Colon (tissue), 2 donors: ENCODE measurements around the gene DHX57.
"Not testable (repeated sequence)": the region's sequence is repeated elsewhere in the genome, so short reads cannot be mapped to it uniquely, and the experiment has no call there.

ENCODE experiments used
- FAIRE-seq: peaks from 2 replicates; lab custom pipeline; 2012; peaks lifted over from hg19 to GRCh38; lab: Jason Lieb, UNC
- donor health status: control.
- donor health status: control.

The DHX57 gene

DNA sequence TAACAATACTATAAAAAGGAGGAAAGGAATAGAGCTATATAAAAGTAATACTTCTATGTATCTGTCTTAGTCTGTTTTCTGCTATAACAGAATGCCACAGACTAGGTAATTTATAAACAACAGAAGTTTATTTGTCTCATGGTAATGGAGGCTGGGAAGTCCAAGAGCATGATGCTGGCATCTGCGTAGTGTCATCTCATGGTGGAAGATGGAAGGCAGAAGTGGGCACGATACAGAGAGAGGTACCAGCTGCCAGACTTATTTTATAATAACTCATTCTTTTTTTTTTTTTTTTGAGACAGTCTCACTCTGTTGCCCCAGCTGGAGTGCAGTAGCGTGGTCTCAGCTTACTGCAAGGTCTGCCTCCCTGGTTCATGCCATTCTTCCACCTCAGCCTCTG lies 4.3 kb downstream of the DHX57 start:
- no peak for FAIRE-seq

DNA sequence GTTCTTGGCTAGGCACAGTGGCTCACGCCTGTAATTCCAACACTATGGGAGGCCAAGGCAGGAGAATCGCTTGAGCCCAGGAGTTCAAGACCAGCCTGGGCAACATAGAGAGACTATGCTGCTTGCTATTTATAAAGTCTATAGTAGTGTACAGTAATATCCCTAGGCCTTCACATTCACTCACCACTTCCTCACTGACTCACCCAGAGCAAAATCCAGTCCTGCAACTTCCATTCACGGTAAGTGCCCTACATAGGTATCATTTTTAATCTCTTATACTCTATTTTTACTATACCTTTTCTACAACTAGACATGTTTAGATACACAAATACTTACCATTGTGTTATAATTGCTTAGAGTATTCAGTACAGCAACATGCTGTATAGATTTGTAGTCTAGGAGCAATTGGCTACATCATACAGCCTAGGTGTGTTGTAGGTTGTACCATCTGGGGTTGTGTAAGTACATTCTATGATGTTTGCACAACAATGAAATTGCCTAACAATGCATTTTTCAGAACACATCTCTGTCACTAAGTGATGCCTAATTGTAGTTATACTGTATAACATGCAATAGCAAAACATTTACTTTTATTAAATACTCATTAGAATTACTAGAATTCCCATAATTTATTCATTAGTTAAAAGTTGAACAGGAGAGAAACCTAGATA lies 8.8 kb downstream of the DHX57 start:
- no peak for FAIRE-seq

DNA sequence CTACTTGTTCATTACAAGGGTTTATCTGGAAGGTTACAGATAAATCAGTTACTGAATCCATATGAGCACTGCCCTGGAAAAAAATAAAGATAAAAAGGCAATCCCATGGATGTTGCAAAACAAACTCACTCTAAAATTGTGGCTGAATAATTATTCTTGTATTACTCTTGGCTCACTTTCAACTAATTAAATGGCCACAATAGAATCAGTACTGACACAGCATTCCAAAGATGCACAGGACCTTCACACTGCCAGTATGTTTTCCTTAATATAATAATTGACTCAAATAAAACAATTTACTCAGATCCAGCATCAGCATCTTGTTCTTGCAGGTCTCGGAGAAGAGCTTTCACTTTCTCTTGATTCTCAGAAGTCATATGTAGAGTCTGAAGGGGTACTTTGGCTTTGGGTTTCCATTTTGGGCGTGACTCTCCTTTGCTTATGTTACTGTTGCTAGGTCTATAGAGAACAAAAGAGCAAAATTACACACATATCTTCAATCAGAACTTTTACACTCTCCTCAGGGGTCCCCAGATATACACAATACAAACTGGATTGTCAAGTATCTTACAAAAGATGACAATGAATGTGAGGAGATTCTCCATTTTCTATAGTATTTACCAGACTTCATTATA lies 12.6 kb downstream of the DHX57 start:
- FAIRE-seq = no peak

DNA sequence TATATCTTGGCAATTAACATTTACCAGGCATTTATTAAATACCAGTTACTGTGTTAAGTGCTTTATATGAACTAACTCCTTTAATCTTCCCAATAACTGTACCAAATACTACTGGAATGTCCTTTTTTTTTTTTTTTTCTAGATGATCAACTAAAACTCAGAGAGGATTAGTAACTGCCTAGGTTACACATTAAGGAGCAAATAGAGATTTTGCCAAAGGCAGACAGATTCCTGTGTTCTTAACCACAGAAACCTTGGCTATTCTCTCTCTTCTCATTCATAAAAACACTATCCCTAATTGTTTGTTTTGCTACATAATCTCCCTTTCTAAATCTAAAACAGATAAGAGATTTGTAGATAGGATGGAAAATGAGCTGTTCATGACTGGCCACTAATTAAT lies 13.3 kb downstream of the DHX57 start:
- FAIRE-seq = no peak

DNA sequence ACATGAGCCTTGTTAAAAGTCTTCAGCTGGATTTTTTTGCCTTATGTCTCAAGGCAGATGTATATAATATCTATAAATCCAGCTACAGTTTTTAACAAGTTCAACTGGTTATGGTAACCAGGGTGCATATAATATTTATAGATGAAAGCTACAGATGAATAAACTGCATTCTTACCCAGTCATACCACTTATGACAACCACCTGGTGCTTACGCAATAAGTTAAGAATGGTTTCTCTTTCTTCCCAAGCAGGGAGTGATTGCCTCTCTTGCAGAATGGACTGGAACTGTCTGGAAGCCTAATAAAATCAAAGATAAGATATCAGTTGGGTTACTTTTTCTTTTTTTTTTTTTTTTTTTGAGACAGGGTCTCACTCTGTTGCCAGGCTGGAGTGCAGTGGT lies 19.6 kb downstream of the DHX57 start:
- FAIRE-seq = no peak

- FAIRE-seq = no peak
Observed at GRCh38 chr2:38850045-38850444, 25.7 kb downstream of the DHX57 start.

DNA sequence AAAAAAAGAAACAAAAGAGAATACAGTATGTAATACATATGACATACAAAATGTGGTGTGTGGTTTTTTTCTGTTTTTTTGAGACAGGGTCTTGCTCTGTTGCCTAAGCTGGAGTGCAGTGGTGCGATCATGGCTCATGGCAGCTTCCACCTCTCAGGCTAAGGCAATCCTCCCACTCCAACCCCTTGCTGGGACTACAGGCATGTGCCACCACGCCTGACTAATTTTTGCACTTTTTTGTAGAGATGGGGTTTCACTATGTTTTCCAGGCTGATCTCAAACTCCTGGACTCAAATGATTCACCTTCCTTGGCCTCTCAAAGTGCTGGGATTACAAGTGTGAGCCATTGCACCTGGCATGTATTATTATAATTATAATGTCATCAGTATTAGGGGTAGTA lies 38.9 kb downstream of the DHX57 start:
- FAIRE-seq = no peak

- FAIRE-seq = no peak
Observed at GRCh38 chr2:38835990-38836389, 39.7 kb downstream of the DHX57 start.

- FAIRE-seq = no peak
Observed at GRCh38 chr2:38835015-38835601, 40.6 kb downstream of the DHX57 start.

DNA sequence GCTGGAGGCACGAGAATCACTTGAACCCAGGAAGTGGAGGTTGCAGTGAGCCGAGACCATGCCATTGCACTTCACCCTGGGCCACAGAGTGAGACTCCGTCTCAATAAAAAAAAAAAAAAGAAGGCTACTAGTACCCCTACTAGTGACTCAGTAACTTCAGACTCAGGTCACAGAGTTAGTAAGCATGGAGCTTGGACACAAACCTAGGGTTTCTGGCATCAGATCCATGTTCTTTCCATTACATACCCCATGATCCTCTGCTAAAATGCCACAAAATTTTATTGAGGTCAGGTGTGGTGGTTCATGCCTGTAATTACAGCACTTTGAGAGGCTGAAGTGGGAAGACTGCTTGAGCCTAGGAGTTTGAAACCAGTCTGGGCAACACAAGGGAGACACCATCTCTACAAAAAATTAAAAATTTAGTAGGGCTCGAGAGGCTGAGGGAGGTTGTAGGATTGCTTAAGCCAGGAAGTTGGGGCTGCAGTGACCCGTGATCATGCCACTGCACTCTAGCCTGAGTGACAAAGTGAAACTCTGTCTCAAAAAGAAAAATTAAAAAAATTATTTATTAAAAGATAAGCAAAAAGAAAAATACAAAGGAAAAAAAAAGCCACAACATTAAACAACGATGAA lies 45.1 kb downstream of the DHX57 start:
- no peak for FAIRE-seq

GRCh38 chr2:38829971-38830370 lies 45.8 kb downstream of the DHX57 start:
- no peak for FAIRE-seq

DNA sequence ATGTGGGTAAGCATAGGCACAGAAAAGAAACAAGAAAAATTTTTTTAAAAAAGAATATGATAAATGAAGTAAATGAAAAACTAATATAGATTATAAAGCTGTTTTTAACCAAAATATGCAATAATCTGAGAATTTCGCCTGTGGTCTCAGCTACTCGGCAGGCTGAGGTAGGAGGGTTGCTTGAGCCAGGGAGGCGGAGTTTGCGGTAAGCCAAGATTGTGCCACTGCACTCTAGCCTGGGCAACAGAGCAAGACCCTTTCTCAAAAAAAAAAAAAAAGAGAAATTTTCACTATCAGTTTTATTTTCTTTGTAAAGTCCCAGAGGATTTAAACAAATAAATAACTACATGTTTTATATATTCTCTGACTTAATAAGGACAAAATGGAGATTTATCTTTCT lies 47.3 kb downstream of the DHX57 start:
- FAIRE-seq = no peak

DNA sequence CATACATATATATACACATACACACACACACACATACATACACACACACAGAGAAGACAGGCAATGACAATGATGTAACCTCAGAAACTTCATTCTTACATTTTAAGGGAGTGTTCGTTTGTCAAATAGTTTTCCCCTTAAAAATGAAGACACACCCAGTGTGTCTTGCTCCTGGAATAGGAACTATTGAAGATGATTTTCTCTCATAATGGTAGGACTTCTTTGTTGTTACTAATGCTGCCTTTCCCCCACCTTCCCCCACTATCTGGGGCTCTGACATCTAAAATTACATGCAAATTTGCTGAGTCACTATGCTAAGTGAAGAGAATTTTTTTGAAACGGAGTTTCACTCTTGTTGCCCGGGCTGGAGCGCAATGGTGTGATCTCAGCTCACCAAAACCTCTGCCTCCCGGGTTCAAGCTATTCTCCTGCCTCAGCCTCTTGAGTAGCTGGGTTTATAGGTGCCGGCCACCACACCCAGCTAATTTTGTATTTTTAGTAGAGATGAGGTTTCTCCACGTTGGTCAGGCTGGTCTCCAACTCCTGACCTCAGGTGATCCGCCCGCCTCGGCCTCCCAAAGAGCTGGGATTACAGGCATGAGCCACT lies 48.1 kb downstream of the DHX57 start:
- not testable (repeated sequence) for FAIRE-seq

DNA sequence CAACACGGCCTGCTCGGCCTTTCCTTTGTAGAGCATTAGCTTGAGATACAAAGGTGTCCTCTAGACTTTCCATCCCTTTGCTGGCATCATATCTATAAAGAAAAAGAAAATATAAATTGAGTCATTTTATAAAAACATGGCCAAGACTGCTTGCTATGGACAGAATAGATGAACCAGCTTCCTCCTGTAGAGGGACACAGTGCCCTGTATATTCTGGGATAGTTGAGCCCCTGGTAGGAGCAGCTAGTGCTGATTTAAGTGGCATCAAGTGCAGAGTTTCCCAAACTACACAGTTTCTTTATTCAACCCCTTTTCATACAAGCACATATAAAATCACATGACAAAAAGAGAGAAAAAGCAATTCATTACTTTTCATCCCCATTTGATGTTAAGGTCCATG lies 49.8 kb downstream of the DHX57 start:
- FAIRE-seq = no peak

- no peak for FAIRE-seq
Observed at GRCh38 chr2:38824906-38825305, 50.8 kb downstream of the DHX57 start.

GRCh38 chr2:38823386-38823785 lies 52.3 kb downstream of the DHX57 start:
- FAIRE-seq = no peak

DNA sequence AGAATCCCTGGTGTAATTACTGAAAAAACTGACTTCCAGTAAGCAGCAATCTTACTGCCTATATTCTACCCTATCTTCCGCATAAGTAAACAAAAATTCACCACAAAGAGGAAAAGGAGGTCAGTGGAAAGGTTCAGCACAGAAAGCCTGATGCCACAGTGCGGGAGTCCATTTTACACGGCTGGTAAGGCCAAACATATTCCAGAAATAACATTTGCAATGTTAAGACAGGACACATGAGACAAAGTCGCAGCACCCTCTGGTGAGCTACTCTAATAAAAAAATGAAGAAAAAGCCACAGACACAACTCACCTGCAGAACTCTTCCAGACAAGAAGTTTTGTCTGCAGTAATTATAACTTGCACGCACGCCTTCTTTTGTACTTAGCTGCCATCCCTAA lies 57.2 kb downstream of the DHX57 start:
- no peak for FAIRE-seq

DNA sequence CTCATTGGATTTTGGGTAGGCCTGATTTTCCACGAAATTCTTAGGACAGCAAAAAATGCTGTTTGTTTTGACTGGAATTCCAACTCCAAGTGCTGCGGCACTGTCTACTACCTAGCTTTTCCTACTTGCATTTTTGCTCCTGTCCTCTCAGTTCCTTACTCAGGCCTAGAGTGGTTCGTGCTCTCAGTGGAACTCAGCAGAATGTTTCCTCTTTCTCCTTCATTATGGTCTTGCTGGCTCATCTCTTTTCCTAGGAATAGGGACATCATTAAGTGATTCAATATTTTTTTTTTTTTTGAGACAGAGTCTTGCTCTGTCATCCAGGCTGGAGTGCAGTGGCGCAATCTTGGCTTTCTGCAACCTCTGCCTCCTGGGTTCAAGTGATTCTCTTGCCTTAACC lies 59.8 kb downstream of the DHX57 start:
- no peak for FAIRE-seq

- FAIRE-seq = no peak
Observed at GRCh38 chr2:38810488-38810887, 65.2 kb downstream of the DHX57 start.

GRCh38 chr2:38808677-38809076 lies 67.1 kb downstream of the DHX57 start:
- FAIRE-seq = no peak

GRCh38 chr2:38806733-38807059 lies 69.0 kb downstream of the DHX57 start:
- FAIRE-seq = no peak

GRCh38 chr2:38806015-38806732 lies 69.6 kb downstream of the DHX57 start:
- no peak for FAIRE-seq
